GM23338 (cell line): Measurements from ENCODE around the gene KIFAP3. TPM values are rescaled to one million over a fixed set of nuclear protein-coding genes. Genes with fewer than 3 reads are reported as not detected.

Experiments used
- ATAC-seq: fragments of 200-7000 bp; cut with Tn5 transposase; 3 replicates; pipeline ENCODE4 v1.9.1; 2020
- DNase-seq: peaks from one replicate; pipeline ENCODE4 v3.0.0-alpha.2; 2015; ENCODE audit warnings: low spot score
- H2AFZ ChIP-seq: fragments of 200-600 bp; sonication (generic); 2 replicates; pipeline ENCODE4 v1.8.0; 2016; ENCODE audit warnings: antibody characterized with exemption, mild to moderate bottlenecking, moderate library complexity
- H3F3A ChIP-seq: fragments of 200-600 bp; sonication (generic); replicated peaks from 2 replicates; pipeline ENCODE4 v1.8.0; 2017; ENCODE audit warnings: antibody characterized with exemption, mixed run types, low read depth
- H3K27ac ChIP-seq: fragments of 200-600 bp; sonication (generic); 2 replicates; pipeline ENCODE4 v1.6.1; 2016; ENCODE audit warnings: low read depth
- H3K27me3 ChIP-seq: fragments of 200-600 bp; sonication (generic); 2 replicates; pipeline ENCODE4 v1.8.0; 2016; ENCODE audit warnings: mild to moderate bottlenecking, mixed run types, moderate library complexity; ENCODE audit not compliant: insufficient read depth
- H3K36me3 ChIP-seq: fragments of 200-600 bp; sonication (generic); 2 replicates; pipeline ENCODE4 v1.8.0; 2016; ENCODE audit warnings: mild to moderate bottlenecking; ENCODE audit not compliant: insufficient read depth
- H3K4me1 ChIP-seq: fragments of 200-600 bp; sonication (generic); 2 replicates; pipeline ENCODE4 v1.8.0; 2016; ENCODE audit warnings: mild to moderate bottlenecking, moderate library complexity; ENCODE audit not compliant: insufficient read depth
- H3K4me2 ChIP-seq: fragments of 200-600 bp; sonication (generic); 2 replicates; pipeline ENCODE4 v1.7.1; 2017; ENCODE audit warnings: mixed run types
- H3K4me3 ChIP-seq: fragments of 200-600 bp; sonication (generic); 2 replicates; pipeline ENCODE4 v1.6.1; 2016; ENCODE audit warnings: mixed run types
- H3K79me2 ChIP-seq: fragments of 200-600 bp; sonication (generic); replicated peaks from 2 replicates; pipeline ENCODE4 v1.8.0; 2017; ENCODE audit warnings: mild to moderate bottlenecking; ENCODE audit not compliant: insufficient read depth
- H3K9me2 ChIP-seq: fragments of 200-600 bp; sonication (generic); 2 replicates; pipeline ENCODE4 v1.8.0; 2017; ENCODE audit not compliant: insufficient read depth
- H4K20me1 ChIP-seq: fragments of 200-600 bp; sonication (generic); replicated peaks from 2 replicates; pipeline ENCODE4 v1.8.0; 2017; ENCODE audit warnings: mild to moderate bottlenecking; ENCODE audit not compliant: insufficient read depth
- H3K27ac Mint-ChIP-seq: 2 replicates; pipeline ENCODE4 v1.8.0; 2020; ENCODE audit warnings: inconsistent platforms, mild to moderate bottlenecking, moderate library complexity, mixed read lengths
- H3K27me3 Mint-ChIP-seq: 3 replicates; pipeline ENCODE4 v1.8.0; 2022; ENCODE audit warnings: low read depth, mild to moderate bottlenecking, moderate library complexity, mixed read lengths, inconsistent platforms; ENCODE audit not compliant: insufficient read depth, poor library complexity
- H3K36me3 Mint-ChIP-seq: 3 replicates; pipeline ENCODE4 v1.8.0; 2021; ENCODE audit warnings: low read depth, mild to moderate bottlenecking, inconsistent platforms, moderate library complexity, mixed read lengths
- H3K4me1 Mint-ChIP-seq: 3 replicates; pipeline ENCODE4 v1.8.0; 2020; ENCODE audit warnings: mild to moderate bottlenecking, inconsistent platforms, mixed read lengths
- H3K4me3 Mint-ChIP-seq: 3 replicates; pipeline ENCODE4 v1.8.0; 2021; ENCODE audit warnings: moderate library complexity, mild to moderate bottlenecking, inconsistent platforms, mixed read lengths
- H3K9me3 Mint-ChIP-seq: 3 replicates; pipeline ENCODE4 v1.8.0; 2020; ENCODE audit warnings: moderate library complexity, mild to moderate bottlenecking, inconsistent platforms, mixed read lengths
- ETS1 ChIP-seq: IDR thresholded peaks from 2 replicates; pipeline ENCODE4 v1.6.1; 2016; ENCODE audit warnings: antibody characterized with exemption
- EZH2phosphoT487 ChIP-seq: fragments of 200-600 bp; sonication (generic); IDR thresholded peaks from one replicate; pipeline ENCODE4 v1.8.1; 2018; ENCODE audit warnings: antibody characterized with exemption; ENCODE audit not compliant: unreplicated experiment
- POLR2AphosphoS5 ChIP-seq: IDR thresholded peaks from 2 replicates; pipeline ENCODE4 v1.6.1; 2016; ENCODE audit warnings: antibody characterized with exemption, low read depth
- ZNF114 ChIP-seq: fragments of 250-450 bp; sonication (Bioruptor Pico); IDR thresholded peaks from 2 replicates; pipeline ENCODE4 v1.5.0; 2020; ENCODE audit warnings: mild to moderate bottlenecking, moderate library complexity
- ZNF462 ChIP-seq: fragments of 250-450 bp; sonication (Bioruptor Pico); IDR thresholded peaks from 2 replicates; pipeline ENCODE4 v1.5.0; 2020; ENCODE audit warnings: mild to moderate bottlenecking, moderate library complexity
- polyA plus RNA-seq: library from polyadenylated mRNA; unstranded; fragments of >200 nt; fragmentation: Nextera tagmentation; extraction: Ambion mirVana; gene quantifications from 2 replicates; pipeline ENCODE4 v1.2.1, GENCODE V29; 2016
- total RNA-seq: library from RNA; depleted of rRNA; stranded (reverse); fragments of >200 nt; shearing (Covaris generic); gene quantifications from 2 replicates; pipeline ENCODE4 v1.2.3, GENCODE V29; 2014
- TF ChIP-seq, protein P1 (sequence below), 2 experiments: fragments of 200-600 bp in 1 of 2; sonication (generic) in 1 of 2; conservative IDR thresholded peaks; 2 replicates each; pipeline versions ENCODE4 v1.5.1 to v1.6.1; 2016 to 2017; ENCODE audit warnings: antibody characterized with exemption in 2 of 2, low read depth in 2 of 2, mild to moderate bottlenecking in 2 of 2, moderate library complexity in 1 of 2

Gene KIFAP3
- total and polyA plus RNA-seq, 2 experiments from 2014 or later = 2.7 to 3.1 TPM

DNA sequence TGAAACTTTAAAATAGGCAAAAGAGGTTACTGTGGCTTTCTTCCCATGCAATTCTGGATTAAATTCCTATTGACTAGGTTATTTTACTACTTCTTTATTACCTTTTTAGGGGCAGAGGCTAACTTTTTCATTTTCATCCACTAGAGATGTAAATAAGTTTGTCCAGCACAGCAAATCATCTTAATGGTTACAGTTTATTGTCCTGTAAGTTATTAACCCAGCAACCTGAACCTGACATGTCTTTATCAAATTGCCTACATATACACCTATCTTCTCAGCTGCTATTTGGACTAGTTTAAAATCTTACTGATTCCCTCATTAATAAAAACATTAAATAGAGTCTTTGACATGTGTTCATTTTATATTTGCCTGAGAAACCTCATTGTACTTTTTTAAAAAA, 173.9 kb downstream of the KIFAP3 start (continued):
- TF ChIP-seq ZNF462 (no peak), ZNF114 (CRISPR knock-in tag) (no peak), EZH2phosphoT487 (no peak)
- TF ChIP-seq, protein P1, sequence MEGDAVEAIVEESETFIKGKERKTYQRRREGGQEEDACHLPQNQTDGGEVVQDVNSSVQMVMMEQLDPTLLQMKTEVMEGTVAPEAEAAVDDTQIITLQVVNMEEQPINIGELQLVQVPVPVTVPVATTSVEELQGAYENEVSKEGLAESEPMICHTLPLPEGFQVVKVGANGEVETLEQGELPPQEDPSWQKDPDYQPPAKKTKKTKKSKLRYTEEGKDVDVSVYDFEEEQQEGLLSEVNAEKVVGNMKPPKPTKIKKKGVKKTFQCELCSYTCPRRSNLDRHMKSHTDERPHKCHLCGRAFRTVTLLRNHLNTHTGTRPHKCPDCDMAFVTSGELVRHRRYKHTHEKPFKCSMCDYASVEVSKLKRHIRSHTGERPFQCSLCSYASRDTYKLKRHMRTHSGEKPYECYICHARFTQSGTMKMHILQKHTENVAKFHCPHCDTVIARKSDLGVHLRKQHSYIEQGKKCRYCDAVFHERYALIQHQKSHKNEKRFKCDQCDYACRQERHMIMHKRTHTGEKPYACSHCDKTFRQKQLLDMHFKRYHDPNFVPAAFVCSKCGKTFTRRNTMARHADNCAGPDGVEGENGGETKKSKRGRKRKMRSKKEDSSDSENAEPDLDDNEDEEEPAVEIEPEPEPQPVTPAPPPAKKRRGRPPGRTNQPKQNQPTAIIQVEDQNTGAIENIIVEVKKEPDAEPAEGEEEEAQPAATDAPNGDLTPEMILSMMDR (conservative IDR thresholded peaks at IDR 0.05; ENCODE audit: low read depth in 2 of 2) = no peak

DNA sequence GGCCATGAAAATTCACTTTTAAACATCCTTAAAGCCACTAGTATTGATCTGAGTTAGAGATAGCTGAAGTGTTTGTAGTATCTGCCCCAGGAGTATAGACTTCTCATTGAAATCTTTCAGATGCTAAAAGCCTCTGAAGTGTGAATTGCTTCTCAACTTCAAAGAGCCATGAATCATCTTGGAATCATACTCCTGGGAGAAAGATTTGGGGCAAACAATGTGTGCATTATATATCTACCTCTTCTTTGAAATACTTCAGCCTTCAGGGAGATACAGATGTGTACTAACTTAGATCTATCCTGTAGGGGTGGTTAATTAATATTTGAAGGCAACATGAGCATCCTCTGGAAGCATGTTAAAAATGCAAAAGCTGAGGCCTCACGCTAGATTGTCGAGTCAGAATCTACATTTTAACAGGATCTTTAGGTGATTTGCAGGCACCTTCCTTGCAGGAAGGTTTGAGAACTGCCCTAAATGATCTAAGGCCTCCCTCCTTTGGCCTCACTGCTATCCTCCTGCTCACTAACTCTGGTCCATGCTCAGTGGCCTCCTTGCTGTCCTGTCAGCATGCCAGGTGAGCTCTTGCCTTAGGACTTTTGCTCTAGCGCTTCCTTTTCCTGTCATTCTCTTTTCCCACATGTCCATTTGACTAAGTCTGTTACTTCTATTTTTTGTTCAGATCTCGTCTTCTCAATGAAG, 174.8 kb downstream of the KIFAP3 start:
- Histone ChIP-seq H3K4me1 (0 out of 2 replicates have a peak, but pooled peaks cover 6% of the 10 kb centered on the region), H3K36me3 (no peaks in the 10 kb centered on the region), H2AFZ (no peak overlapping the region), H3K79me2 (no peaks in the 10 kb centered on the region), H3K27ac (no peak overlapping the region), H3K4me3 (no peak overlapping the region), H3F3A (no peaks in the 10 kb centered on the region), H4K20me1 (no peaks in the 10 kb centered on the region), H3K4me2 (no peak overlapping the region), H3K27me3 (no peaks in the 10 kb centered on the region), H3K9me2 (no peaks in the 10 kb centered on the region)
- DNase-seq (no peak), ATAC-seq (no peak)
- H3K9me3 Mint-ChIP-seq = no peaks in the 10 kb centered on the region
- no peaks in the 10 kb centered on the region for H3K36me3 Mint-ChIP-seq
- H3K27me3 Mint-ChIP-seq = peaks cover 13% of the 10 kb centered on the region
- no peak overlapping the region for H3K27ac Mint-ChIP-seq
- peaks cover 30% of the 10 kb centered on the region for H3K4me1 Mint-ChIP-seq
- no peak overlapping the region for H3K4me3 Mint-ChIP-seq
- TF ChIP-seq, protein P1 (conservative IDR thresholded peaks at IDR 0.05; ENCODE audit: low read depth in 2 of 2) = no peak
- TF ChIP-seq POLR2AphosphoS5 (no peak), ETS1 (no peak), ZNF114 (CRISPR knock-in tag) (no peak)
